Spleen (tissue), 11 donors: ENCODE data around the gene SPZ1. TPM values are rescaled to one million over a fixed set of nuclear protein-coding genes. Genes with fewer than 3 reads are reported as not detected.

Experiments
- DNase-seq: peaks from one replicate; pipeline ENCODE4 v3.0.0-alpha.2; 2020
- H3K27ac ChIP-seq, 8 donors: fragments of 200-600 bp; sonication (generic) in 7 of 8; 1 replicate in 4 of 8; 2 replicates in 4 of 8; pipeline versions ENCODE4 v1.5.0 to v1.8.0; 2016 to 2021; ENCODE audit warnings: inconsistent platforms in 4 of 8, mild to moderate bottlenecking in 4 of 8, moderate library complexity in 1 of 8
- H3K27me3 ChIP-seq, 7 donors: fragments of 200-600 bp; sonication (generic) in 6 of 7; replicated peaks in 1 of 7; 1 replicate in 4 of 7; 2 replicates in 3 of 7; pipeline versions ENCODE4 v1.5.0 to v1.8.0; 2016 to 2021; ENCODE audit warnings: inconsistent platforms in 3 of 7, mild to moderate bottlenecking in 1 of 7
- H3K36me3 ChIP-seq, 6 donors: fragments of 200-600 bp; sonication (generic) in 5 of 6; 1 replicate in 4 of 6; 2 replicates in 2 of 6; pipeline versions ENCODE4 v1.5.0 to v1.8.0; 2016 to 2021; ENCODE audit warnings: inconsistent platforms in 2 of 6
- H3K4me1 ChIP-seq, 6 donors: fragments of 200-600 bp; sonication (generic) in 5 of 6; 1 replicate in 3 of 6; 2 replicates in 3 of 6; pipeline versions ENCODE4 v1.5.0 to v1.8.0; 2016 to 2021; ENCODE audit warnings: inconsistent platforms in 3 of 6
- H3K4me3 ChIP-seq, 8 donors: fragments of 200-600 bp; sonication (generic) in 7 of 8; 1 replicate in 4 of 8; 2 replicates in 4 of 8; pipeline versions ENCODE4 v1.5.0 to v1.8.0; 2016 to 2021; ENCODE audit warnings: inconsistent platforms in 4 of 8, mild to moderate bottlenecking in 4 of 8, moderate library complexity in 2 of 8
- H3K9me3 ChIP-seq, 8 donors: fragments of 200-600 bp; sonication (generic) in 7 of 8; 1 replicate in 4 of 8; 2 replicates in 4 of 8; pipeline versions ENCODE4 v1.5.0 to v1.8.0; 2016 to 2021; ENCODE audit warnings: inconsistent platforms in 4 of 8
- CTCF ChIP-seq, 11 experiments: fragments of 200-600 bp in 7 of 11; fragments of 450-650 bp in 4 of 11; sonication (generic) in 4 of 11; IDR thresholded peaks in 8 of 11; conservative IDR thresholded peaks in 3 of 11; 1 replicate in 7 of 11; 2 replicates in 4 of 11; pipeline versions ENCODE4 v1.4.0 to v1.8.0; 2016 to 2021; ENCODE audit warnings: antibody characterized with exemption in 11 of 11, inconsistent platforms in 4 of 11, mild to moderate bottlenecking in 1 of 11
- POLR2A ChIP-seq, 3 donors: fragments of 450-650 bp; IDR thresholded peaks; one replicate each; pipeline ENCODE4 v1.5.1; 2017; ENCODE audit warnings: antibody characterized with exemption in 3 of 3, mild to moderate bottlenecking in 1 of 3
- POLR2AphosphoS5 ChIP-seq, 3 donors: sonication (generic); formaldehyde crosslinking; IDR thresholded peaks; one replicate each; pipeline ENCODE4 v1.5.1; 2017; ENCODE audit warnings: antibody characterized with exemption in 3 of 3
- WGBS, 5 donors: extraction: QIAGEN DNeasy Blood & Tissue Kit in 3 of 5; methylation state at CpG; one replicate each; pipeline versions ENCODE4 v1.1.5 to v1.1.7; 2013 to 2018; 5-methylcytosine and 5-hydroxymethylcytosine counted together
- intact Hi-C: fragments of 100-400 bp; cut with DNase I; formaldehyde crosslinking; loops from one replicate; pipeline ENCODE4 v1.15.0; 2023; ENCODE audit warnings: low total_unique reads
- polyA plus RNA-seq, 3 donors: library from polyadenylated mRNA; stranded (reverse); fragments of 200-250 nt; gene quantifications; one replicate each; pipeline ENCODE4 v1.2.1, GENCODE V29; 2013
- total RNA-seq, 7 donors: library from RNA; depleted of rRNA in 3 of 7; stranded (reverse); fragments of >200 nt in 3 of 7; fragmentation: NEBNext Ultra II Directional in 4 of 7; extraction: Animal tissue kit (Norgen Biotek cat#: 25700) in 4 of 7; gene quantifications; one replicate each; pipeline versions ENCODE4 v1.1.0 to v1.2.1, GENCODE V29; 2016 to 2021
- donor health status: healthy with polysubstance abuse.
- donor health status: DM: no; HTN: no; CAD: no; lungs with moderate emphysema.
- donor health status: DM: no; HTN: no; CAD: no.
- donor health status: Bipolar disorder and iron deficiency.
- donor health status: healthy.
- donor health status: DM: no; HTN: no; CAD: no.
- donor health status: DM: yes; HTN: yes; CAD: no.

SPZ1 gene
- total and polyA plus RNA-seq, 10 donors: not detected

- H3K27me3 ChIP-seq: peaks cover 0 to 4% (median 0%) of the 10 kb centered on the region in 7 donors
- no peak overlapping the region for H3K4me3 ChIP-seq
- no peaks in the 10 kb centered on the region for H3K36me3 ChIP-seq
- no peak for DNase-seq
- intact Hi-C loops: no loop called here
- H3K9me3 ChIP-seq: no peaks in the 10 kb centered on the region
- H3K4me1 ChIP-seq: no peaks in the 10 kb centered on the region
- no peak overlapping the region for H3K27ac ChIP-seq
- TF ChIP-seq CTCF (IDR thresholded peaks at IDR 0.05 in 8 of 11, conservative IDR thresholded peaks at IDR 0.05 in 3 of 11) (no peak), POLR2AphosphoS5 (IDR thresholded peaks at IDR 0.05) (no peak), POLR2A (IDR thresholded peaks at IDR 0.05) (no peak)
- 30 to 90% (median 47%) methylated on average over 1 of the region's 1 CpG for WGBS, 5 donors
These were observed 6.7 kb downstream of the SPZ1 start for GRCh38 chr5:80326468-80326867.

DNA sequence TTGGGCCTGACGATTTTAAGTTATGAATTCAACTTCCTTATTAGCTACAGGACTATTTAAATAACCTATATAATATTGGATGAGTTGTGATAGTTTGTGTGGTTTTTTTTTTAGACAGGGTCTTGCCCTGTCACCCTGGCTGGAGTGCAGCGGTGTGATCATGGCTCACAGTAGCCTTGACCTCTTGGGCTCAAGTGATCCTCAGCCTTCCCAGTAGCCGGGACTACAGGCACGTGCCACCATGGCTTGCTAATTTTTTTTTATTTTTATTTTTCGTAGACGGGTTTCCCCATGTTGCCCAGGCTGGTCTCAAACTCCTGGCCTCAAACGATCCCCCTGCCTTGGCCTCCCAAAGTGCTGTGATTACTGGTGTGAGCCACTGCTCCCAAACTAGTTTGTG, 17.6 kb downstream of the SPZ1 start:
- DNase-seq: no peak
- H3K27me3 ChIP-seq: peaks cover 0 to 11% (median 0%) of the 10 kb centered on the region in 7 donors
- no peak for TF ChIP-seq CTCF (IDR thresholded peaks at IDR 0.05 in 8 of 11, conservative IDR thresholded peaks at IDR 0.05 in 3 of 11)
- TF ChIP-seq POLR2A (IDR thresholded peaks at IDR 0.05): no peak
- TF ChIP-seq POLR2AphosphoS5 (IDR thresholded peaks at IDR 0.05): no peak
- H3K36me3 ChIP-seq: no peaks in the 10 kb centered on the region
- no peak overlapping the region for H3K27ac ChIP-seq
- intact Hi-C loops: no loop called here
- 75 to 87% (median 80%) methylated on average over 7 of the region's 7 CpGs for WGBS, 5 donors
- no peaks in the 10 kb centered on the region for H3K4me1 ChIP-seq
- H3K4me3 ChIP-seq: no peak overlapping the region
- H3K9me3 ChIP-seq: no peaks in the 10 kb centered on the region

DNA sequence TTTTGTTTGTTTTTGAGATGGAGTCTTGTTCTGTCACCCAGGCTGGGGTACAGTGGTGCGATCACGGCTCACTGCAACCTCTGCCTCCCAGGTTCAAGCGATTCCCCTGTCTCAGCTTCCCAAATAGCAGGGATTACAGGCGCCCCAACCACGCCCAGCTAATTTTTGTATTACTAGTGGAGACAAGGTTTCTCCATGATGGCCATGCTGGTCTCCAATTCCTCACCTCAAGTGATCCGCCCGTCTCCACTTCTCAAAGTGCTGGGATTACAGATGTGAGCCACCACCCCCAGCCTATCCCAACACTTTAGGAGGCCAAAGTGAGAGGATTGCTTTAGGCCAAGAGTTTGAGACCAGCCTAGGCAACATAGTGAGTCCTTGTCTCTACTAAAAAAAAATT, 19.3 kb downstream of the SPZ1 start:
- Histone ChIP-seq H3K4me3 (no peak overlapping the region), H3K27me3 (peaks cover 0 to 11% (median 0%) of the 10 kb centered on the region in 7 donors), H3K9me3 (no peaks in the 10 kb centered on the region), H3K36me3 (no peaks in the 10 kb centered on the region), H3K4me1 (no peaks in the 10 kb centered on the region), H3K27ac (no peak overlapping the region)
- DNase-seq: no peak
- intact Hi-C loops: no loop called here
- TF ChIP-seq CTCF (IDR thresholded peaks at IDR 0.05 in 8 of 11, conservative IDR thresholded peaks at IDR 0.05 in 3 of 11): no peak
- no peak for TF ChIP-seq POLR2AphosphoS5 (IDR thresholded peaks at IDR 0.05)
- no peak for TF ChIP-seq POLR2A (IDR thresholded peaks at IDR 0.05)
- WGBS, 5 donors: 90 to 98% (median 92%) methylated on average over 7 of the region's 7 CpGs

DNA sequence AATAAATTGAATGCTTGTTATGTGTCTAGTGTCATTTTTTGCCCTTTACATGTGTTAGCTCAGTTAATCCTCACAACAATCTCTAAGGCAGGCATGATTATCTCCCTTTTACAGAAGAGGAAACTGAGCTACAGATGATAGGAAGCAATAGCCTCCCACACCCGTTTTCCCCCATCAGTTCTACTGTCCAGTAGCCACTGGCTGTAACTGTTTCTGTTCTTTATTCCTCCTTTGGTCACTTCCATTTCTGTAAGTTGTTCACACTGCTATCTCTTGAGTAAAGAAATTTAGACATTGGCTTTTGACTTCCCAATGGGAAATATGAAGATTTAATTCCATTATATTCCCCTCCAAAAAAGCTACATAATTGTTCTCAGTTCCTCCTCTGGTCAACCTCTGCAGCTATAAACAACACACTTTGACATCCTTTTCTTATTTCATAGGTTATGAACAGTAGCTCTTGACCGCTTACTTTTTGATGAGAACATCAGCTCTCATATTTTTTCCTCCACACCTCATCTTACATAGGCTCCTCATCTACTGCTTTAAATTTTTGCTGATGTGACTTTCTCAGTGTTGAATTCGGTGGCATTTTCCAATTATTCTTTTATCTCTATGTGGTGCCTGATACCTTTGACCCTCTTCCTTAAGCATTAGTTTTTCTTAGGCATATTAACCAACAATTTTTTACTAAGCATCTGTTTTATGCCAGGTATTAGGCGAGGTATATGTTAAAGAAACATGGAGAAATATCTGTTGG, 21.4 kb downstream of the SPZ1 start:
- Histone ChIP-seq H3K27me3 (peaks cover 0 to 11% (median 0%) of the 10 kb centered on the region in 7 donors), H3K4me3 (no peak overlapping the region), H3K9me3 (no peaks in the 10 kb centered on the region), H3K36me3 (no peaks in the 10 kb centered on the region), H3K4me1 (no peaks in the 10 kb centered on the region), H3K27ac (no peak overlapping the region)
- no peak for DNase-seq
- intact Hi-C loops: no loop called here
- WGBS, 5 donors: 66 to 72% (median 66%) methylated on average over 4 of the region's 4 CpGs
- TF ChIP-seq CTCF (IDR thresholded peaks at IDR 0.05 in 8 of 11, conservative IDR thresholded peaks at IDR 0.05 in 3 of 11) (no peak), POLR2A (IDR thresholded peaks at IDR 0.05) (no peak), POLR2AphosphoS5 (IDR thresholded peaks at IDR 0.05) (no peak)
